ENCODE data around the gene KPTN.

DNA sequence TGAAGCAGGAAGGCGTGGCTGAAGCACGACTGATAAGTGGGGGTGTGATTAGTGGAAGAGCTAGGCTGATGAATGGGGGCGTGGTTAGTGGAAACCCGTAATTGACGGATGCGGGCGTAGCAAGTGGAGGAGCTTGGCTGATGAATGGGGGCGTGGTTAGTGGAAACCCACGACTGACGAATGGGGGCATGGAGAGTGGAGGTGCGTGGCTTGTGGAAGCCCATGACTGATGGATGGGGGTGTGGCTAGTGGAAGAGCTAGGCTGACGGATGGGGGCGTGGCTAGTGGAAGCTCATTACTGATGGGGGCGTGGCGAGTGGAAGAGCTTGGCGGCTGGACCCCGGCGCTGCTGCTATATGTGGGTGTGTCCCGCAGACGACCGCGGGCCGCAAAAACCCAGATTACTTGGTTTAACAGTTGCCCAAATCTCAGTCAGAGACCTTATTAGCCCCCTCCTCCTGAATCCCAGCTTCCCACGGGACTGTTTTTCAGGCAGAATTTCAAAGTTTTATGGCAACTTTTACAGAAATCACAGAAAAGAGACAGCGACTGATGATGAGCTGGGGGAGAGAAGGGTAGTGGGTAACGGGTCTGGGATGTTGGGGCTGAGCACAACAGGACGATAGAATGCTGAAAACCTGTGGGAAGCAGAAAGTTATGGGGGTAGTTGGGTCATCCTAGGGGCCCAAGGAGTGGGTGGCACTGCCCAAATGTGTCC is 55.7 kb downstream of the KPTN start:
- TF ChIP-seq, protein P1, sequence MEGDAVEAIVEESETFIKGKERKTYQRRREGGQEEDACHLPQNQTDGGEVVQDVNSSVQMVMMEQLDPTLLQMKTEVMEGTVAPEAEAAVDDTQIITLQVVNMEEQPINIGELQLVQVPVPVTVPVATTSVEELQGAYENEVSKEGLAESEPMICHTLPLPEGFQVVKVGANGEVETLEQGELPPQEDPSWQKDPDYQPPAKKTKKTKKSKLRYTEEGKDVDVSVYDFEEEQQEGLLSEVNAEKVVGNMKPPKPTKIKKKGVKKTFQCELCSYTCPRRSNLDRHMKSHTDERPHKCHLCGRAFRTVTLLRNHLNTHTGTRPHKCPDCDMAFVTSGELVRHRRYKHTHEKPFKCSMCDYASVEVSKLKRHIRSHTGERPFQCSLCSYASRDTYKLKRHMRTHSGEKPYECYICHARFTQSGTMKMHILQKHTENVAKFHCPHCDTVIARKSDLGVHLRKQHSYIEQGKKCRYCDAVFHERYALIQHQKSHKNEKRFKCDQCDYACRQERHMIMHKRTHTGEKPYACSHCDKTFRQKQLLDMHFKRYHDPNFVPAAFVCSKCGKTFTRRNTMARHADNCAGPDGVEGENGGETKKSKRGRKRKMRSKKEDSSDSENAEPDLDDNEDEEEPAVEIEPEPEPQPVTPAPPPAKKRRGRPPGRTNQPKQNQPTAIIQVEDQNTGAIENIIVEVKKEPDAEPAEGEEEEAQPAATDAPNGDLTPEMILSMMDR (conservative IDR thresholded peaks at IDR 0.05; ENCODE audit: low read length) = no peak
- TF ChIP-seq EZH2phosphoT487 (IDR thresholded peaks at IDR 0.05; ENCODE audit: borderline replicate concordance) = no peak
